Gastrocnemius medialis (tissue), 4 donors: ENCODE data around the gene HSF2BP.

Source experiments
- POLR2A ChIP-seq, 2 donors: fragments of 450-650 bp; IDR thresholded peaks; one replicate each; pipeline ENCODE4 v1.6.1; 2017; ENCODE audit warnings: antibody characterized with exemption in 2 of 2, mild to moderate bottlenecking in 2 of 2, moderate library complexity in 2 of 2
- TF ChIP-seq, protein P1 (sequence below), 5 experiments: fragments of 450-650 bp in 3 of 5; fragments of 200-600 bp in 2 of 5; sonication (generic) in 2 of 5; IDR thresholded peaks in 4 of 5; conservative IDR thresholded peaks in 1 of 5; 1 replicate in 4 of 5; 2 replicates in 1 of 5; pipeline ENCODE4 v1.5.1; 2016 to 2019; ENCODE audit warnings: antibody characterized with exemption in 5 of 5, mild to moderate bottlenecking in 3 of 5, moderate library complexity in 3 of 5

DNA sequence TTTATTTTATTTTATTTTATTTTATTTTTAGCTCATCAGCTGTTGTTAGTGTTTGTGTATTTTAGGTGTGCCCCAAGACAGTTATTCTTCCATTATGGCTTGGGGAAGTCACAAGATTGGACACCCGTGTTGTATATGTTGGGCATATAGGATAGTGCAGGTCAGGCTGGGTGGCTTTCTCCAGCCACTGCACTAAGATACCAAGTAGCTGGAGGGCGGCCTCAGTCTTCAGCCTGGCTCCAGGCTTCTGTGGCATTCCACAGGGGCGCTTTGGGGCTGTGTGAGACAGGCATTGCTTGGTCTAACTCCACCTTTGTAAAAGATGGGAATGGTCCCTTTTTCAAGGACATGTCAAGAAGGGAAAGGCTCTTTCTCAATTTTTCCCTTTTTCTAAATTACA is 16.6 kb upstream of the HSF2BP start:
- TF ChIP-seq, protein P1, sequence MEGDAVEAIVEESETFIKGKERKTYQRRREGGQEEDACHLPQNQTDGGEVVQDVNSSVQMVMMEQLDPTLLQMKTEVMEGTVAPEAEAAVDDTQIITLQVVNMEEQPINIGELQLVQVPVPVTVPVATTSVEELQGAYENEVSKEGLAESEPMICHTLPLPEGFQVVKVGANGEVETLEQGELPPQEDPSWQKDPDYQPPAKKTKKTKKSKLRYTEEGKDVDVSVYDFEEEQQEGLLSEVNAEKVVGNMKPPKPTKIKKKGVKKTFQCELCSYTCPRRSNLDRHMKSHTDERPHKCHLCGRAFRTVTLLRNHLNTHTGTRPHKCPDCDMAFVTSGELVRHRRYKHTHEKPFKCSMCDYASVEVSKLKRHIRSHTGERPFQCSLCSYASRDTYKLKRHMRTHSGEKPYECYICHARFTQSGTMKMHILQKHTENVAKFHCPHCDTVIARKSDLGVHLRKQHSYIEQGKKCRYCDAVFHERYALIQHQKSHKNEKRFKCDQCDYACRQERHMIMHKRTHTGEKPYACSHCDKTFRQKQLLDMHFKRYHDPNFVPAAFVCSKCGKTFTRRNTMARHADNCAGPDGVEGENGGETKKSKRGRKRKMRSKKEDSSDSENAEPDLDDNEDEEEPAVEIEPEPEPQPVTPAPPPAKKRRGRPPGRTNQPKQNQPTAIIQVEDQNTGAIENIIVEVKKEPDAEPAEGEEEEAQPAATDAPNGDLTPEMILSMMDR (IDR thresholded peaks at IDR 0.05 in 4 of 5, conservative IDR thresholded peaks at IDR 0.05 in 1 of 5) = no peak
- no peak for TF ChIP-seq POLR2A (IDR thresholded peaks at IDR 0.05)
